Progenitor cell of endocrine pancreas (in vitro differentiated cells): ENCODE data around the gene NOL4L. TPM values are rescaled to one million over a fixed set of nuclear protein-coding genes. Genes with fewer than 3 reads are reported as not detected.

Experiments used
- DNase-seq: peaks from one replicate; pipeline ENCODE4 v3.0.0; 2021; ENCODE audit warnings: low spot score; ENCODE audit not compliant: unreplicated experiment
- H3K27ac Mint-ChIP-seq: 2 replicates; pipeline ENCODE4 v1.8.0; 2021; ENCODE audit warnings: mild to moderate bottlenecking, moderate library complexity, mixed read lengths
- H3K27me3 Mint-ChIP-seq: 2 replicates; pipeline ENCODE4 v1.8.0; 2021; ENCODE audit warnings: mixed read lengths
- H3K36me3 Mint-ChIP-seq: 2 replicates; pipeline ENCODE4 v1.8.0; 2022; ENCODE audit warnings: mixed read lengths; ENCODE audit not compliant: insufficient read depth
- H3K4me1 Mint-ChIP-seq: 2 replicates; pipeline ENCODE4 v1.8.0; 2021; ENCODE audit warnings: low read depth, mixed read lengths
- H3K4me3 Mint-ChIP-seq: 2 replicates; pipeline ENCODE4 v1.8.0; 2021; ENCODE audit warnings: low read depth, mild to moderate bottlenecking, moderate library complexity, mixed read lengths
- H3K9me3 Mint-ChIP-seq: 2 replicates; pipeline ENCODE4 v1.8.0; 2021; ENCODE audit warnings: low read depth, mixed read lengths
- total RNA-seq: library from RNA; stranded (reverse); gene quantifications from 2 replicates; pipeline ENCODE4 v1.2.1, GENCODE V29; 2021
- TF ChIP-seq, protein P1 (sequence below): fragments of 200-600 bp; sonication (generic); IDR thresholded peaks from one replicate; pipeline ENCODE4 v1.5.0; 2021; ENCODE audit warnings: antibody characterized with exemption, mild to moderate bottlenecking; ENCODE audit not compliant: unreplicated experiment

The NOL4L gene
- total RNA-seq, 1 donor from 2014 or later, result 90.4 TPM

DNA sequence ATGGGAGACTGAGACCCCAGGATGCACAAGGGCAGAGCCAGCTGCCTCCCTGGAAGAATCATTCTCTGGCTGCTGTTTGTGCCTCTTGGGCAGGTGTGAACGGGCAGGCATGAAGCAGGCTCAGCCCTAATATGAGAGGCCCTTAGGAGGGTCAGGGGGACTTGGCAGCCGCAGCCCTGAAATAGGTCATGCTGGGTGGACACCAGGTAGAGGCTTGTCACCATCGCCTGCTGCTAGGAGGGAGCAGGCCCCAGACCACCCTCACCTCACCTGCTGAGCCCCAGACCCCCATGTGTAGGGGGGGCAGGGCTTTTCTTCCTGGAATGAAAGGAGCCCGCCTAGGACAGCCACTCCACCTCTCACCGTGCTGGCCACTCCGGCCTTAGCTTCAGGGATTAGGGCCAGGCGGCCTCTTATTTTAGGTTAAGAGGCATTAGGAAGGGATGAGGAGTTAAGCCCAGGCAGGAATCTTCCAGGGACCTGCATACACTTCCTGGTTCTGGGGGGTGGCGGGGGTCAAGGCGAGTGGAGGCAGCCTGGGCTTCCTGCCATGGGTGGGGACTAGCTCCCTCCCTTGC is 134.6 kb downstream of the NOL4L start:
- H3K36me3 Mint-ChIP-seq, result peaks cover 22% of the 10 kb centered on the region
- no peak for DNase-seq

DNA sequence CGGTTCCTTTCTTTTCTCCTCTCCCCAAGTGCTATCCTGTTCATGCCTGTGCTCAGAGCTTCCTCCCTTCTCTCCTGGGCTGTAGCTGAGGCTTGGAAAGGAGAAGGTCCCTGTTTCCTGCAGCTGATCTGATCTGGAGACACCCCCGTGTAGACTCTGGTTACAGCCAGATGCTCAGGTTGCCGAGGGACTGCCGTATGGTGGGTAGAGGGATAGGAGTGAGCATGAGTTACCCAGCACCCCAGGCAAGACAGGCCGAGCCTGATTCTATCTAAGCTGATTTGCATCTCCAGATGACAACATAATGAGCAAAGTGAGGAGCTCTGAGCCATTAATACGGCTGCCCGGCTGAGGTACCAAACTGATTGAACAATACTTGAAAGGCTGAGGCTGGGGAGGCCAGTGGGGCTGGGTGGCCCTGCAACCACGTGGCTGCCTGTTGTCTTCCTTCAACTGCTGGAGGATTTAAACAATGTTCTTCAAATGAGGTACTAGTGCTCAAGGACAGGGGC is 135.2 kb downstream of the NOL4L start:
- no peaks in the 10 kb centered on the region for H3K27me3 Mint-ChIP-seq
- DNase-seq, result no peak
- H3K4me1 Mint-ChIP-seq, result peaks cover 10% of the 10 kb centered on the region
- no peaks in the 10 kb centered on the region for H3K9me3 Mint-ChIP-seq
- H3K27ac Mint-ChIP-seq, result peak overlapping the region; percentile 70
- TF ChIP-seq, protein P1, sequence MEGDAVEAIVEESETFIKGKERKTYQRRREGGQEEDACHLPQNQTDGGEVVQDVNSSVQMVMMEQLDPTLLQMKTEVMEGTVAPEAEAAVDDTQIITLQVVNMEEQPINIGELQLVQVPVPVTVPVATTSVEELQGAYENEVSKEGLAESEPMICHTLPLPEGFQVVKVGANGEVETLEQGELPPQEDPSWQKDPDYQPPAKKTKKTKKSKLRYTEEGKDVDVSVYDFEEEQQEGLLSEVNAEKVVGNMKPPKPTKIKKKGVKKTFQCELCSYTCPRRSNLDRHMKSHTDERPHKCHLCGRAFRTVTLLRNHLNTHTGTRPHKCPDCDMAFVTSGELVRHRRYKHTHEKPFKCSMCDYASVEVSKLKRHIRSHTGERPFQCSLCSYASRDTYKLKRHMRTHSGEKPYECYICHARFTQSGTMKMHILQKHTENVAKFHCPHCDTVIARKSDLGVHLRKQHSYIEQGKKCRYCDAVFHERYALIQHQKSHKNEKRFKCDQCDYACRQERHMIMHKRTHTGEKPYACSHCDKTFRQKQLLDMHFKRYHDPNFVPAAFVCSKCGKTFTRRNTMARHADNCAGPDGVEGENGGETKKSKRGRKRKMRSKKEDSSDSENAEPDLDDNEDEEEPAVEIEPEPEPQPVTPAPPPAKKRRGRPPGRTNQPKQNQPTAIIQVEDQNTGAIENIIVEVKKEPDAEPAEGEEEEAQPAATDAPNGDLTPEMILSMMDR, result no peak
- peaks cover 24% of the 10 kb centered on the region for H3K36me3 Mint-ChIP-seq
- H3K4me3 Mint-ChIP-seq, result no peak overlapping the region

More for the DNA sequence above, 134.6 kb downstream of the NOL4L start:
- TF ChIP-seq, protein P1, result no peak
- Mint-ChIP-seq H3K4me3 (no peak overlapping the region), H3K27ac (peak overlapping the region; percentile 93), H3K27me3 (no peaks in the 10 kb centered on the region), H3K9me3 (no peaks in the 10 kb centered on the region), H3K4me1 (peaks cover 5% of the 10 kb centered on the region)

DNA sequence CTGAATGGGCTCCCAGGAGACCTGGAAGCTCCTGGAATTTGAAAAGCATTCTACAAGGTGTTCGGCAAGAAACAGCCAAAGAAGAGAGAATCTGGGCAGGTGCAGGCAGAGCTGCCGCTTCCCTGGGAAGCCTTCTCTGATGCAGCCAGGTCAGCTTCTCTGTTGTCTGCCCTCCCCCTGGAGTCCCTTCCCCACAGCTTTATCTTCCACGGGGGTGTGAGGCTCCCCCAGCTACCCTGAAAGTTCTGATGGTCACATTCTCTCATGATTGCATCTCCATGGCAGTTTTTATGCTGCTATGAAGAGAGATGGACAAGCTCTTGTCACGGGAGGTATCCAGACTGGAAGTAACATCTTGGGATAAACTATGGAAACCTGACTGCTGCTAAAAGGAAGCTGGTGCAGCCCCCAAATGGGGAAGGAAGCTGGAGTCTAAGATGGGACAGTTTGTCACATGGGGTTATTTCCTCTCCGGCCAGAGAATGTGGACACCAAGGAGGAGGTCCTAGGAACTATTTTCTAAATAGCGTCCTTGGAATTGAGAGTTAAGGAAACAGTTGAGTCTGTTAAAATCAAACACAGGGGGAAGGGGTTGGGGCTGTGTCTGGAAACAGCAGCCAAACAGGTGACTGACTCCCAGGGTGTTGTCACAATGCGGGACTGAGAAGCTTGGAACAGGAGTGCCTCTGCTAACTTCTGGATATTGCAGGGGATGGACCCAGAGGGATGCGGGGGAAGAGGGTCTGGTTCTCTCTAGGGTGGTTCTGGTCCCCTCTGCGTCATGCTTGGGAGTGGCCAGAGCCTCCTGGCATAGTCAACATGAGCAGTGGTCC is 135.9 kb downstream of the NOL4L start:
- Mint-ChIP-seq H3K4me1 (peaks cover 11% of the 10 kb centered on the region), H3K36me3 (peaks cover 23% of the 10 kb centered on the region), H3K27me3 (no peaks in the 10 kb centered on the region), H3K27ac (peak overlapping the region; percentile 22), H3K9me3 (no peaks in the 10 kb centered on the region), H3K4me3 (no peak overlapping the region)
- TF ChIP-seq, protein P1, result no peak
- DNase-seq, result no peak

DNA sequence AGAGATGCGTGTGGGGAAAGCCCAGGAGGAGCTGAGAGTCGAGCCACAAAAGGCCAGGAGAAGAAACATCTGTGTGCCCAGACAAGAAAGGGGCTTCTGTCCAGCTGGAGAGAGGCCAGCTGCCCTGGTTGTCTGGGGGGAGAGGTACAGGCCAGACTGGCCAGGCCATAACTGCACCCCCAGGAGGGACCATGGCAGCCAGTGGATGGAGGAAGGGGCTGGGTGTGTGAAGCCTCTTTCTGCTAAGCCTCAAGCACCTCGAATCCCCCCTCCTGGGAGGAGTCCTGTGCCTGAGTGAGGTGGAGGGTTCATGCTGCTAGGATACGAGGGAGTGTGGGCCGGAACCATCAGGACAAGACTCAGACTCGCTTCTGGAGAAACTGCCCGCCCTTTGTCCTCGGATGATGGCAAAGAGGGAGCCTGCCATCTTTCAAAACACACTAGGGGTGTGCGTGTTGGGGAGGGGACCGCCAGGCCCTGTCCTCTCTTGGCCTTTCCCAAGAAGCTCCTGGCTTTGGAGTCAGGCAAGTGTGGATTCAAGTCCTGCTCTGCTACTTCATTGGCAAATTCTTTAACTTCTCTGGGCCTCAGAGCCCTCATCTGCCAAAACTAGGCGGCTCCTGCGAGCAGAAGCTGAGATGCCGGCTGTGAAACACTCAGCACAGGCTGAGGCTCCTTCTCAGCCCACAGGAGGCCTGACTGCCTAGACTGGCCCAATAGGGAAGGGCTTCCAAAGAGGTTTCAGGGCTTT is 136.7 kb downstream of the NOL4L start:
- no peak for DNase-seq
- H3K4me1 Mint-ChIP-seq, result peaks cover 11% of the 10 kb centered on the region
- H3K36me3 Mint-ChIP-seq, result peaks cover 26% of the 10 kb centered on the region
- no peaks in the 10 kb centered on the region for H3K9me3 Mint-ChIP-seq
- no peaks in the 10 kb centered on the region for H3K27me3 Mint-ChIP-seq
- TF ChIP-seq, protein P1, result no peak
- no peak overlapping the region for H3K4me3 Mint-ChIP-seq
- peak overlapping the region; percentile 63 for H3K27ac Mint-ChIP-seq
